Medulla oblongata (tissue), 1 donor: ENCODE data around the gene SOX9.
A peak's percentile ranks its signal among the peaks of the same experiment; 100 is the strongest.
"Not testable (repeated sequence)": the region's sequence is repeated elsewhere in the genome, so short reads cannot be mapped to it uniquely, and the experiment has no call there.

ENCODE experiments used
- DNase-seq: peaks from one replicate; pipeline ENCODE4 v3.0.0-alpha.2; 2015; ENCODE audit errors: extremely low spot score

Gene SOX9

GRCh38 chr17:72111336-72111923 lies 9.4 kb upstream of the SOX9 start:
- no peak for DNase-seq

GRCh38 chr17:72111926-72112325 lies 8.9 kb upstream of the SOX9 start:
- DNase-seq: not testable (repeated sequence)

- no peak for DNase-seq
These were observed 7.1 kb upstream of the SOX9 start for GRCh38 chr17:72113751-72114150.

- DNase-seq: no peak
These were observed 4.9 kb upstream of the SOX9 start for GRCh38 chr17:72115781-72116525.

- peak; percentile 24 for DNase-seq
These were observed 3.9 kb upstream of the SOX9 start for GRCh38 chr17:72116661-72117521.

GRCh38 chr17:72117535-72118334 lies 3.1 kb upstream of the SOX9 start:
- DNase-seq: peak; percentile 37

GRCh38 chr17:72118335-72119076 lies 2.3 kb upstream of the SOX9 start:
- peak; percentile 94 for DNase-seq

- peak; percentile 41 for DNase-seq
These were observed 1.5 kb upstream of the SOX9 start for GRCh38 chr17:72119077-72119872.

- DNase-seq: peak; percentile 61
These were observed 763 bp upstream of the SOX9 start for GRCh38 chr17:72119873-72120641.

- DNase-seq: no peak
These were observed 567 bp downstream of the SOX9 start for GRCh38 chr17:72121164-72122009.

GRCh38 chr17:72122010-72122764 lies 1.4 kb downstream of the SOX9 start:
- no peak for DNase-seq

GRCh38 chr17:72122765-72123529 lies 2.1 kb downstream of the SOX9 start:
- DNase-seq: no peak

GRCh38 chr17:72123530-72124437 lies 3.0 kb downstream of the SOX9 start:
- no peak for DNase-seq

- DNase-seq: peak; percentile 24
These were observed 3.6 kb downstream of the SOX9 start for GRCh38 chr17:72124438-72124775.

- peak; percentile 28 for DNase-seq
These were observed 4.4 kb downstream of the SOX9 start for GRCh38 chr17:72125226-72125651.

GRCh38 chr17:72125742-72126141 lies 4.9 kb downstream of the SOX9 start:
- no peak for DNase-seq
